PC-9 (cell line): Measurements from ENCODE around the gene UTRN. TPM values are rescaled to one million over a fixed set of nuclear protein-coding genes. Genes with fewer than 3 reads are reported as not detected.

ENCODE experiments used
- BruUV-seq: library from RNA; stranded (reverse); fragments of 400-500 nt; replicated peaks from 2 replicates; lab custom pipeline; 2021; lab: Mats Ljungman, UMichigan
- CTCF ChIA-PET: fragments of 300-600 bp; sonication (Branson Sonifier 250); formaldehyde crosslinking; loops from one replicate; lab custom pipeline; 2022; ENCODE audit warnings: antibody characterized with exemption; lab: Charles Lee
- POLR2A ChIA-PET: fragments of 300-600 bp; sonication (Branson Sonifier 250); formaldehyde crosslinking; loops from one replicate; lab custom pipeline; 2022; ENCODE audit warnings: antibody characterized with exemption; ENCODE audit not compliant: unreplicated experiment; lab: Charles Lee
- DNase-seq, 2 experiments: peaks; one replicate each; pipeline versions ENCODE4 v3.0.0 to v3.0.0-alpha.2; 2015 to 2022; ENCODE audit warnings: mixed read lengths in 1 of 2
- H2AFZ ChIP-seq: fragments of 200-600 bp; sonication (generic); 2 replicates; pipeline ENCODE4 v1.8.1; 2017; ENCODE audit warnings: antibody characterized with exemption
- H3F3A ChIP-seq: fragments of 200-600 bp; sonication (generic); 2 replicates; pipeline ENCODE4 v1.8.1; 2017; ENCODE audit warnings: antibody characterized with exemption, mild to moderate bottlenecking, low read depth; ENCODE audit not compliant: insufficient read depth
- H3K27ac ChIP-seq: fragments of 200-600 bp; sonication (generic); 2 replicates; pipeline ENCODE4 v1.6.1; 2016; ENCODE audit warnings: mixed run types
- H3K27me3 ChIP-seq: fragments of 200-600 bp; sonication (generic); 2 replicates; pipeline ENCODE4 v1.6.1; 2016; ENCODE audit warnings: low read depth, mixed run types; ENCODE audit not compliant: insufficient read depth
- H3K36me3 ChIP-seq: fragments of 200-600 bp; sonication (generic); 2 replicates; pipeline ENCODE4 v1.6.1; 2016; ENCODE audit warnings: low read depth, mixed run types
- H3K4me1 ChIP-seq: fragments of 200-600 bp; sonication (generic); replicated peaks from 2 replicates; pipeline ENCODE4 v1.6.1; 2016; ENCODE audit warnings: mixed run types; ENCODE audit not compliant: insufficient read depth
- H3K4me2 ChIP-seq: fragments of 200-600 bp; sonication (generic); 2 replicates; pipeline ENCODE4 v1.6.1; 2017; ENCODE audit warnings: mixed run types
- H3K4me3 ChIP-seq: fragments of 200-600 bp; sonication (generic); 2 replicates; pipeline ENCODE4 v1.6.1; 2016; ENCODE audit warnings: mixed run types
- H3K79me2 ChIP-seq: fragments of 200-600 bp; sonication (generic); 2 replicates; pipeline ENCODE4 v1.6.1; 2017; ENCODE audit warnings: low read depth, mixed run types
- H3K9me2 ChIP-seq: fragments of 200-600 bp; sonication (generic); 2 replicates; pipeline ENCODE4 v1.8.1; 2017; ENCODE audit warnings: mild to moderate bottlenecking; ENCODE audit not compliant: insufficient read depth
- H3K9me3 ChIP-seq: fragments of 200-600 bp; sonication (generic); 2 replicates; pipeline ENCODE4 v1.8.1; 2016; ENCODE audit warnings: low read depth; ENCODE audit not compliant: insufficient read depth
- H4K20me1 ChIP-seq: fragments of 200-600 bp; sonication (generic); 2 replicates; pipeline ENCODE4 v1.8.1; 2017; ENCODE audit not compliant: insufficient read depth
- CTCF ChIP-seq: fragments of 200-600 bp; sonication (generic); conservative IDR thresholded peaks from 2 replicates; pipeline ENCODE4 v1.6.1; 2017; ENCODE audit warnings: mixed run types, antibody characterized with exemption, mild to moderate bottlenecking, moderate library complexity
- EZH2 ChIP-seq: fragments of 200-600 bp; sonication (generic); IDR thresholded peaks from 2 replicates; pipeline ENCODE4 v1.8.0; 2017; ENCODE audit warnings: antibody characterized with exemption, low read depth
- intact Hi-C: fragments of 100-400 bp; cut with micrococcal nuclease; formaldehyde crosslinking; loops from one replicate; pipeline ENCODE4 v1.10.0; 2022; ENCODE audit not compliant: unreplicated experiment
- total RNA-seq: library from RNA; stranded (reverse); gene quantifications from 2 replicates; pipeline ENCODE4 v1.2.3, GENCODE V29; 2021

The UTRN gene
- total RNA-seq, 1 experiment from 2014 or later: 125 TPM

GRCh38 chr6:144311361-144311760 is 26.2 kb downstream of the UTRN start:
- TF ChIP-seq CTCF (no peak), EZH2 (no peak)
- DNase-seq: no peak
- no peaks in the 10 kb centered on the region for H3K9me3 ChIP-seq
- H3K4me2 ChIP-seq: no peak overlapping the region
- no peak overlapping the region for H3K27ac ChIP-seq
- H3K4me3 ChIP-seq: no peak overlapping the region
- no TSS peak for BruUV-seq
- no peaks in the 10 kb centered on the region for H3K79me2 ChIP-seq
- CTCF ChIA-PET: no interaction called here
- intact Hi-C loops: no loop called here
- H3K27me3 ChIP-seq: no peaks in the 10 kb centered on the region
- no peaks in the 10 kb centered on the region for H3K4me1 ChIP-seq
- H3K36me3 ChIP-seq: no peaks in the 10 kb centered on the region
- H4K20me1 ChIP-seq: no peaks in the 10 kb centered on the region
- no peaks in the 10 kb centered on the region; the same call in 1 of the 2 replicates for H3K9me2 ChIP-seq
- POLR2A ChIA-PET: interaction anchor here (0.6 kb wide), 1 partner anchor 92 kb away, joined by 3 read pairs; no protein-coding TSS in a partner anchor
- no peak overlapping the region for H2AFZ ChIP-seq
- H3F3A ChIP-seq: no peaks in the 10 kb centered on the region

GRCh38 chr6:144314003-144314485 is 28.9 kb downstream of the UTRN start:
- Histone ChIP-seq H2AFZ (no peak overlapping the region), H3K79me2 (no peaks in the 10 kb centered on the region), H3K9me2 (no peaks in the 10 kb centered on the region; the same call in 1 of the 2 replicates), H3F3A (no peaks in the 10 kb centered on the region), H3K27ac (no peak overlapping the region), H3K4me1 (no peaks in the 10 kb centered on the region), H3K4me3 (no peak overlapping the region), H3K9me3 (no peaks in the 10 kb centered on the region), H3K4me2 (no peak overlapping the region), H3K36me3 (no peaks in the 10 kb centered on the region), H4K20me1 (no peaks in the 10 kb centered on the region), H3K27me3 (no peaks in the 10 kb centered on the region)
- ChIA-PET POLR2A (no interaction called here), CTCF (no interaction called here)
- TF ChIP-seq EZH2: no peak
- TF ChIP-seq CTCF: no peak
- no TSS peak for BruUV-seq
- no peak for DNase-seq
- intact Hi-C loops: no loop called here

GRCh38 chr6:144314562-144314961 is 29.4 kb downstream of the UTRN start:
- Histone ChIP-seq H3F3A (no peaks in the 10 kb centered on the region), H3K9me3 (no peaks in the 10 kb centered on the region), H3K4me2 (no peak overlapping the region), H2AFZ (no peak overlapping the region), H3K4me3 (no peak overlapping the region), H3K9me2 (no peaks in the 10 kb centered on the region; the same call in 1 of the 2 replicates), H4K20me1 (no peaks in the 10 kb centered on the region), H3K27me3 (no peaks in the 10 kb centered on the region), H3K36me3 (no peaks in the 10 kb centered on the region), H3K27ac (no peak overlapping the region), H3K79me2 (no peaks in the 10 kb centered on the region), H3K4me1 (no peaks in the 10 kb centered on the region)
- intact Hi-C loops: no loop called here
- ChIA-PET POLR2A (no interaction called here), CTCF (no interaction called here)
- TF ChIP-seq EZH2 (no peak), CTCF (no peak)
- no peak for DNase-seq
- BruUV-seq: no TSS peak
